ENCODE data around the gene WIPF1. TPM values are rescaled to one million over a fixed set of nuclear protein-coding genes. Genes with fewer than 3 reads are reported as not detected.

The WIPF1 gene
- total and polyA plus RNA-seq, 2 of the 13 experiments (the other 11 are each of a cell fraction or from before 2014, with no cell fraction given): 0.01 TPM; not detected in 1

DNA sequence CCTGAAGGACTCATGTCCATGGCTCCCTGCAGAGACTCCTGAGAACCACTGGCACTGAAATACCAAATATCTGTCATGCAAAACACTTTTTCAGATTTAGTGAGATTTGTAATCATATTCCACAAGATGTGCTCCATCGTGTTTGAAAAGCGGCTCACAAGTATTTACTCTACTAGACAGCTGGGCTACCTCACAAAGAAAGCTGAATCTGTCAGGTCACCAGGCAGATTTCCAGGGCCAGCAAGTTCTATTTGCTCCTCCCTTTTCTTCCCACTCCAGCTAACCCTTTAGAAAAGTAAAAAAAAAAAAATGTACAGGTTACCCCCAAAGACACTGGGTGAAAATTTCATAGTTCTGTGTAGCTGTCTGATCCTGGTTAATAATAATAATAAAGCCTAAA is 22.9 kb downstream of the WIPF1 start:
- in situ Hi-C loops (cut with HindIII; ENCODE audit: extremely low pct_ligation_motif_present, low pct_unique_long_range_greater_than_20kb): no loop called here
- no peak for FAIRE-seq

More for the DNA sequence above, 22.9 kb downstream of the WIPF1 start:
- no peaks in the 10 kb centered on the region for H3K9me3 ChIP-seq (ENCODE audit: low read length)
- no peaks in the 10 kb centered on the region for H3K4me1 ChIP-seq (ENCODE audit: insufficient read depth, low read length)
- 0% methylated on average over 2 of the region's 2 CpGs for WGBS (ENCODE audit: low lambda C conversion rate)
- intact Hi-C loops (cut with micrococcal nuclease; ENCODE audit: unreplicated experiment): no loop called here
- H3K27me3 ChIP-seq (ENCODE audit: control insufficient read depth in 1 of 2, insufficient read depth in 2 of 2, low read length in 2 of 2): peaks cover 0 to 4% of the 10 kb centered on the region in 2 experiments; a peak in 1 of 5 replicates
- H3K27ac ChIP-seq (ENCODE audit: extremely low read length, insufficient read depth, low read length): no peak overlapping the region
- CTCF ChIA-PET (ENCODE audit: low intra/inter-chr PET ratio, low total read pairs): no interaction called here
- no peaks in the 10 kb centered on the region for H3K79me2 ChIP-seq (ENCODE audit: insufficient read depth, low read length)
- TF ChIP-seq ATF6 (CRISPR knock-in tag; conservative IDR thresholded peaks at IDR 0.05) (no peak), SMARCC2 (IDR thresholded peaks at IDR 0.05) (no peak), REST (IDR thresholded peaks at IDR 0.05; ENCODE audit: borderline replicate concordance in 1 of 2, low read depth in 1 of 2, low read length in 2 of 2) (no peak), ZBTB42 (CRISPR knock-in tag; IDR thresholded peaks at IDR 0.05) (no peak), ZNF773 (CRISPR knock-in tag; IDR thresholded peaks at IDR 0.05; ENCODE audit: borderline replicate concordance) (no peak), ZNF749 (CRISPR knock-in tag; IDR thresholded peaks at IDR 0.05; ENCODE audit: borderline replicate concordance) (no peak), ZBTB21 (CRISPR knock-in tag; IDR thresholded peaks at IDR 0.05) (no peak), BHLHE40 (IDR thresholded peaks at IDR 0.05; ENCODE audit: low read length) (no peak), SETDB1 (CRISPR knock-in tag; IDR thresholded peaks at IDR 0.05; ENCODE audit: borderline replicate concordance) (no peak), ZNF703 (CRISPR knock-in tag; IDR thresholded peaks at IDR 0.05; ENCODE audit: borderline replicate concordance) (no peak), ZNF335 (CRISPR knock-in tag; IDR thresholded peaks at IDR 0.05) (no peak), ZNF282 (IDR thresholded peaks at IDR 0.05; ENCODE audit: partially characterized antibody) (no peak)
- TF ChIP-seq, protein P1, sequence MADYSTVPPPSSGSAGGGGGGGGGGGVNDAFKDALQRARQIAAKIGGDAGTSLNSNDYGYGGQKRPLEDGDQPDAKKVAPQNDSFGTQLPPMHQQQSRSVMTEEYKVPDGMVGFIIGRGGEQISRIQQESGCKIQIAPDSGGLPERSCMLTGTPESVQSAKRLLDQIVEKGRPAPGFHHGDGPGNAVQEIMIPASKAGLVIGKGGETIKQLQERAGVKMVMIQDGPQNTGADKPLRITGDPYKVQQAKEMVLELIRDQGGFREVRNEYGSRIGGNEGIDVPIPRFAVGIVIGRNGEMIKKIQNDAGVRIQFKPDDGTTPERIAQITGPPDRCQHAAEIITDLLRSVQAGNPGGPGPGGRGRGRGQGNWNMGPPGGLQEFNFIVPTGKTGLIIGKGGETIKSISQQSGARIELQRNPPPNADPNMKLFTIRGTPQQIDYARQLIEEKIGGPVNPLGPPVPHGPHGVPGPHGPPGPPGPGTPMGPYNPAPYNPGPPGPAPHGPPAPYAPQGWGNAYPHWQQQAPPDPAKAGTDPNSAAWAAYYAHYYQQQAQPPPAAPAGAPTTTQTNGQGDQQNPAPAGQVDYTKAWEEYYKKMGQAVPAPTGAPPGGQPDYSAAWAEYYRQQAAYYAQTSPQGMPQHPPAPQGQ (CRISPR knock-in tag; IDR thresholded peaks at IDR 0.05; ENCODE audit: borderline replicate concordance): no peak
- H3K36me3 ChIP-seq (replicated peaks in 1 of 2; ENCODE audit: control insufficient read depth in 1 of 2, insufficient read depth in 2 of 2, low read length in 2 of 2): no peaks in the 10 kb centered on the region
- H3K4me3 ChIP-seq (replicated peaks in 1 of 3; ENCODE audit: insufficient read depth in 1 of 3, low read depth in 2 of 3, low read length in 3 of 3): no peak overlapping the region
- BruUV-seq (replicated peaks): no TSS peak
- no peak overlapping the region for H3K4me2 ChIP-seq (ENCODE audit: low read depth, low read length)
- ATAC-seq (no peak), DNase-seq (ENCODE audit: low spot score) (no peak)
- POLR2A ChIA-PET: no interaction called here
- no peak overlapping the region for H2AFZ ChIP-seq (ENCODE audit: low read length)
- no peaks in the 10 kb centered on the region for H4K20me1 ChIP-seq (ENCODE audit: insufficient read depth, low read length)
- H3K9ac ChIP-seq (ENCODE audit: insufficient read depth, low read depth, low read length): no peak overlapping the region
